SK-N-SH (cell line): ENCODE data around the gene DNASE1L3. TPM values are rescaled to one million over a fixed set of nuclear protein-coding genes. Genes with fewer than 3 reads are reported as not detected.

Source experiments
- CTCF ChIA-PET: fragments of 300-600, 350-600 bp; formaldehyde crosslinking; extraction: SDS; loops from one replicate; lab custom pipeline; 2021; lab: Yijun Ruan, JAX
- POLR2A ChIA-PET: fragments of 350-600 bp; sonication (Branson Sonifier 250); formaldehyde crosslinking; extraction: SDS; loops from one replicate; lab custom pipeline; 2020; ENCODE audit warnings: antibody characterized with exemption, inconsistent platforms; lab: Yijun Ruan, JAX
- DNase-seq: peaks from one replicate; pipeline ENCODE4 v3.0.0; 2012
- H2AFZ ChIP-seq: fragments of 200-600 bp; sonication (generic); 2 replicates; pipeline ENCODE4 v1.8.1; 2016; ENCODE audit warnings: antibody characterized with exemption, mild to moderate bottlenecking, low read depth
- H3F3A ChIP-seq: fragments of 200-600 bp; sonication (generic); replicated peaks from 2 replicates; pipeline ENCODE3; 2016; ENCODE audit warnings: antibody characterized with exemption, mild to moderate bottlenecking; ENCODE audit not compliant: insufficient read depth
- H3K27ac ChIP-seq, 2 experiments: fragments of 200-500 bp in 1 of 2; fragments of 200-600 bp in 1 of 2; sonication (Bioruptor generic) in 1 of 2; sonication (generic), shearing (Covaris generic) in 1 of 2; 2 replicates each; pipeline versions ENCODE4 v1.5.1 to v1.6.1; 2014 to 2016; ENCODE audit warnings: low read depth in 2 of 2, inconsistent platforms in 1 of 2, low read length in 1 of 2, mild to moderate bottlenecking in 1 of 2, mixed read lengths in 1 of 2
- H3K27me3 ChIP-seq: fragments of 200-600 bp; sonication (generic), shearing (Covaris generic); 2 replicates; pipeline ENCODE4 v1.6.1; 2016; ENCODE audit warnings: mixed run types; ENCODE audit not compliant: insufficient read depth
- H3K36me3 ChIP-seq, 2 experiments: fragments of 200-500 bp in 1 of 2; fragments of 200-600 bp in 1 of 2; sonication (Bioruptor generic) in 1 of 2; sonication (generic) in 1 of 2; replicated peaks in 1 of 2; 2 replicates each; pipeline versions ENCODE3 to v1.5.1; 2014 to 2016; ENCODE audit warnings: low read length in 1 of 2, mild to moderate bottlenecking in 1 of 2; ENCODE audit not compliant: insufficient read depth in 2 of 2, control insufficient read depth in 1 of 2
- H3K4me1 ChIP-seq, 2 experiments: fragments of 200-500 bp in 1 of 2; fragments of 200-600 bp in 1 of 2; sonication (Bioruptor generic) in 1 of 2; sonication (generic), shearing (Covaris generic) in 1 of 2; 2 replicates each; pipeline versions ENCODE4 v1.5.1 to v1.6.1; 2014 to 2016; ENCODE audit warnings: low read depth in 1 of 2, low read length in 1 of 2, mixed run types in 1 of 2; ENCODE audit not compliant: insufficient read depth in 2 of 2, control insufficient read depth in 1 of 2
- H3K4me2 ChIP-seq: fragments of 200-600 bp; sonication (generic), shearing (Covaris generic); 2 replicates; pipeline ENCODE4 v1.6.1; 2017; ENCODE audit warnings: mixed run types
- H3K4me3 ChIP-seq, 2 experiments: fragments of 200-500 bp in 1 of 2; fragments of 200-600 bp in 1 of 2; sonication (Bioruptor generic) in 1 of 2; sonication (generic), shearing (Covaris generic) in 1 of 2; 2 replicates each; pipeline versions ENCODE4 v1.5.1 to v1.8.1; 2014 to 2016; ENCODE audit warnings: low read depth in 2 of 2, inconsistent platforms in 1 of 2, low read length in 1 of 2, mild to moderate bottlenecking in 1 of 2, mixed read lengths in 1 of 2, moderate library complexity in 1 of 2
- H3K79me2 ChIP-seq: fragments of 200-600 bp; sonication (generic); 2 replicates; pipeline ENCODE4 v1.8.1; 2017; ENCODE audit warnings: mild to moderate bottlenecking; ENCODE audit not compliant: insufficient read depth
- H3K9ac ChIP-seq: fragments of 200-600 bp; sonication (generic); 2 replicates; pipeline ENCODE4 v1.6.1; 2017; ENCODE audit warnings: mixed run types
- H3K9me2 ChIP-seq: fragments of 200-600 bp; sonication (generic); 2 replicates; pipeline ENCODE4 v1.6.1; 2017; ENCODE audit warnings: mixed run types
- H3K9me3 ChIP-seq: fragments of 200-600 bp; sonication (generic); 2 replicates; pipeline ENCODE4 v1.6.1; 2017; ENCODE audit warnings: mixed run types, mild to moderate bottlenecking, moderate library complexity
- H4K20me1 ChIP-seq: fragments of 200-600 bp; sonication (generic); 2 replicates; pipeline ENCODE4 v1.6.1; 2017; ENCODE audit warnings: mild to moderate bottlenecking, mixed run types; ENCODE audit not compliant: insufficient read depth
- ELF1 ChIP-seq: IDR thresholded peaks from 2 replicates; pipeline ENCODE4 v1.4.0; 2012
- EP300 ChIP-seq, 2 experiments: IDR thresholded peaks; 2 replicates each; pipeline versions ENCODE4 v1.4.0 to v1.6.1; 2012; ENCODE audit warnings: borderline replicate concordance in 1 of 2, low read depth in 1 of 2, low read length in 1 of 2
- EZH2phosphoT487 ChIP-seq: fragments of 200-600 bp; sonication (generic); IDR thresholded peaks from 2 replicates; pipeline ENCODE4 v1.6.1; 2017; ENCODE audit warnings: low read depth, mixed run types, mild to moderate bottlenecking, antibody characterized with exemption, moderate library complexity, borderline replicate concordance
- FOSL2 ChIP-seq: IDR thresholded peaks from 2 replicates; pipeline ENCODE4 v1.4.0; 2012; ENCODE audit warnings: low read depth, mild to moderate bottlenecking, moderate library complexity, borderline replicate concordance
- FOXM1 ChIP-seq: IDR thresholded peaks from 2 replicates; pipeline ENCODE4 v1.4.0; 2012; ENCODE audit warnings: low read depth, mild to moderate bottlenecking
- GABPA ChIP-seq: IDR thresholded peaks from 2 replicates; pipeline ENCODE4 v1.4.0; 2012; ENCODE audit warnings: low read depth, mild to moderate bottlenecking
- GATA2 ChIP-seq: sonication (generic); formaldehyde crosslinking; IDR thresholded peaks from 2 replicates; pipeline ENCODE4 v1.5.0; 2020; ENCODE audit warnings: mild to moderate bottlenecking, missing genetic modification reagents
- MXI1 ChIP-seq: IDR thresholded peaks from 2 replicates; pipeline ENCODE4 v1.6.1; 2012; ENCODE audit warnings: mild to moderate bottlenecking, low read depth, low read length, improper control_type of control experiment
- NFIC ChIP-seq: IDR thresholded peaks from 2 replicates; pipeline ENCODE4 v1.4.0; 2012; ENCODE audit warnings: borderline replicate concordance
- PBX3 ChIP-seq: IDR thresholded peaks from 2 replicates; pipeline ENCODE4; 2012
- RAD21 ChIP-seq: IDR thresholded peaks from 2 replicates; pipeline ENCODE4 v1.6.1; 2012; ENCODE audit warnings: mild to moderate bottlenecking, low read length
- RFX5 ChIP-seq: IDR thresholded peaks from 2 replicates; pipeline ENCODE4 v1.6.1; 2012; ENCODE audit warnings: mild to moderate bottlenecking, improper control_type of control experiment, low read length
- RXRA ChIP-seq: IDR thresholded peaks from 2 replicates; pipeline ENCODE4 v1.4.0; 2012; ENCODE audit warnings: low read depth, mild to moderate bottlenecking, borderline replicate concordance
- TAF1 ChIP-seq: IDR thresholded peaks from 2 replicates; pipeline ENCODE4 v1.6.1; 2012; ENCODE audit warnings: low read depth, mild to moderate bottlenecking, low read length, moderate library complexity, borderline replicate concordance
- TCF12 ChIP-seq: IDR thresholded peaks from 2 replicates; pipeline ENCODE4 v1.4.0; 2012
- TEAD4 ChIP-seq: IDR thresholded peaks from 2 replicates; pipeline ENCODE4 v1.4.0; 2012; ENCODE audit warnings: mild to moderate bottlenecking, borderline replicate concordance; ENCODE audit not compliant: insufficient read depth
- YY1 ChIP-seq: IDR thresholded peaks from 2 replicates; pipeline ENCODE4 v1.4.0; 2012; ENCODE audit warnings: low read depth, mild to moderate bottlenecking
- WGBS: methylation state at CpG from one replicate; pipeline ENCODE4 v1.1.6; 2017; ENCODE audit warnings: low lambda C conversion rate; 5-methylcytosine and 5-hydroxymethylcytosine counted together
- polyA plus RNA-seq, 3 experiments: library from polyadenylated mRNA; depleted of rRNA; stranded (reverse); fragments of >200 nt; gene quantifications; 2 replicates each; pipeline ENCODE4 v1.2.3, GENCODE V29; 2012

The DNASE1L3 gene
- polyA plus RNA-seq, 1 of the 3 experiments (the other 2 are of a cell fraction): not detected

GRCh38 chr3:58180940-58181587 lies 29.7 kb downstream of the DNASE1L3 start (continued):
- TF ChIP-seq TCF12 (no peak), GATA2 (CRISPR knock-in tag) (no peak), RAD21 (no peak)

GRCh38 chr3:58180099-58180880 lies 30.5 kb downstream of the DNASE1L3 start:
- H3K4me1 ChIP-seq: peaks cover 0 to 4% of the 10 kb centered on the region in 2 experiments; a peak in 1 of 4 replicates
- H3K9me2 ChIP-seq: no peaks in the 10 kb centered on the region
- no peaks in the 10 kb centered on the region for H3K9me3 ChIP-seq
- no peaks in the 10 kb centered on the region for H3K79me2 ChIP-seq
- no peak overlapping the region for H3K27ac ChIP-seq
- ChIA-PET POLR2A (no interaction called here), CTCF (interaction anchor here (1.1 to 6.5 kb wide), 6 partner anchors 13 to 172 kb away, joined by 3 to 68 read pairs (median 54); partner anchors contain the start of genes FLNB, HTD2 and RPP14)
- WGBS: 84% methylated on average over 9 of the region's 12 CpGs
- DNase-seq: no peak
- H3K9ac ChIP-seq: no peak overlapping the region
- H3K4me3 ChIP-seq: no peak overlapping the region
- H2AFZ ChIP-seq: no peak overlapping the region
- no peaks in the 10 kb centered on the region for H3F3A ChIP-seq
- no peaks in the 10 kb centered on the region for H4K20me1 ChIP-seq
- TF ChIP-seq PBX3 (no peak), GATA2 (CRISPR knock-in tag) (no peak), FOSL2 (no peak), TEAD4 (no peak), ELF1 (no peak), NFIC (no peak), EP300 (IDR thresholded peaks at IDR 0.05; ENCODE audit: borderline replicate concordance in 1 of 2, low read depth in 1 of 2, low read length in 1 of 2) (no peak), RAD21 (no peak), GABPA (no peak), FOXM1 (no peak), TAF1 (no peak), YY1 (no peak), RXRA (no peak), MXI1 (no peak), RFX5 (no peak), EZH2phosphoT487 (no peak)
- no peak overlapping the region for H3K4me2 ChIP-seq
- H3K36me3 ChIP-seq: no peaks in the 10 kb centered on the region
- H3K27me3 ChIP-seq: no peaks in the 10 kb centered on the region
